DOHH2 (cell line): ENCODE results near the gene NLRP4.

Experiments
- H3F3A ChIP-seq: fragments of 200-600 bp; sonication (generic), shearing (Covaris generic); 2 replicates; pipeline ENCODE4 v1.6.0; 2016; ENCODE audit warnings: antibody characterized with exemption, mild to moderate bottlenecking; ENCODE audit not compliant: control insufficient read depth, insufficient read depth
- H3K27ac ChIP-seq: fragments of 200-600 bp; sonication (generic); 2 replicates; pipeline ENCODE4 v1.5.1; 2014; ENCODE audit warnings: low read depth, mild to moderate bottlenecking, low read length, moderate library complexity
- H3K27me3 ChIP-seq: fragments of 200-600 bp; sonication (generic); 2 replicates; pipeline ENCODE4 v1.6.1; 2014; ENCODE audit warnings: mild to moderate bottlenecking, low read length, mixed read lengths; ENCODE audit not compliant: control insufficient read depth
- H3K36me3 ChIP-seq: fragments of 200-600 bp; sonication (generic); 2 replicates; pipeline ENCODE4 v1.6.1; 2014; ENCODE audit warnings: mild to moderate bottlenecking, low read length, moderate library complexity, mixed read lengths; ENCODE audit not compliant: control insufficient read depth
- H3K4me1 ChIP-seq: fragments of 200-600 bp; sonication (generic); 2 replicates; pipeline ENCODE4 v1.6.1; 2014; ENCODE audit warnings: mild to moderate bottlenecking, low read length, mixed read lengths; ENCODE audit not compliant: control insufficient read depth
- H3K4me2 ChIP-seq: fragments of 200-600 bp; sonication (generic); 2 replicates; pipeline ENCODE4 v1.6.0; 2014; ENCODE audit warnings: mild to moderate bottlenecking, low read length, moderate library complexity
- H3K4me3 ChIP-seq: fragments of 200-600 bp; sonication (generic); 2 replicates; pipeline ENCODE4 v1.5.1; 2014; ENCODE audit warnings: mild to moderate bottlenecking, low read length, mixed read lengths
- H3K79me2 ChIP-seq: fragments of 200-600 bp; sonication (generic); 2 replicates; pipeline ENCODE4 v1.6.1; 2014; ENCODE audit warnings: mild to moderate bottlenecking, low read length, mixed read lengths; ENCODE audit not compliant: control insufficient read depth
- H3K9me2 ChIP-seq: fragments of 200-600 bp; sonication (generic); replicated peaks from 2 replicates; pipeline ENCODE4 v1.6.1; 2014; ENCODE audit warnings: mild to moderate bottlenecking, low read length, mixed read lengths; ENCODE audit not compliant: control insufficient read depth
- H3K9me3 ChIP-seq: fragments of 200-600 bp; sonication (generic); 2 replicates; pipeline ENCODE4 v1.6.1; 2014; ENCODE audit warnings: antibody characterized with exemption, low read length, mixed read lengths; ENCODE audit not compliant: control insufficient read depth, insufficient read depth
- H4K20me1 ChIP-seq: fragments of 200-600 bp; sonication (generic); 2 replicates; pipeline ENCODE4 v1.6.0; 2014; ENCODE audit warnings: low read depth, mild to moderate bottlenecking, antibody characterized with exemption, low read length, moderate library complexity; ENCODE audit not compliant: control insufficient read depth, insufficient read depth
- CTCF ChIP-seq: fragments of 200-600 bp; sonication (generic); IDR thresholded peaks from one replicate; pipeline ENCODE4 v1.5.1; 2014; ENCODE audit warnings: antibody characterized with exemption, mild to moderate bottlenecking, low read depth, low read length; ENCODE audit not compliant: poor library complexity, severe bottlenecking
- EZH2phosphoT487 ChIP-seq: fragments of 200-600 bp; sonication (generic); IDR thresholded peaks from 2 replicates; pipeline ENCODE4 v1.6.1; 2017; ENCODE audit warnings: borderline replicate concordance, mild to moderate bottlenecking, antibody characterized with exemption, low read length, moderate library complexity, mixed read lengths

The NLRP4 gene

GRCh38 chr19:55898911-55899310 lies 62.6 kb downstream of the NLRP4 start:
- Histone ChIP-seq H3F3A (no peaks in the 10 kb centered on the region), H3K27me3 (0 out of 2 replicates have a peak, but pooled peaks cover 3% of the 10 kb centered on the region), H3K9me3 (no peaks in the 10 kb centered on the region), H3K27ac (no peak overlapping the region), H4K20me1 (no peaks in the 10 kb centered on the region), H3K4me2 (no peak overlapping the region), H3K9me2 (no peaks in the 10 kb centered on the region), H3K4me3 (no peak overlapping the region), H3K79me2 (no peaks in the 10 kb centered on the region), H3K36me3 (no peaks in the 10 kb centered on the region), H3K4me1 (no peaks in the 10 kb centered on the region)
- no peak for TF ChIP-seq EZH2phosphoT487
- no peak for TF ChIP-seq CTCF

- H3K79me2 ChIP-seq: no peaks in the 10 kb centered on the region
- no peak overlapping the region for H3K4me2 ChIP-seq
Measured at GRCh38 chr19:55901369-55902079, 65.2 kb downstream of the NLRP4 start.

GRCh38 chr19:55902080-55902751 lies 65.9 kb downstream of the NLRP4 start:
- H3K27ac ChIP-seq: no peak overlapping the region
- TF ChIP-seq CTCF (no peak), EZH2phosphoT487 (no peak)
- no peak overlapping the region for H3K4me2 ChIP-seq
- no peaks in the 10 kb centered on the region for H3K9me3 ChIP-seq
- no peaks in the 10 kb centered on the region for H3F3A ChIP-seq
- H3K9me2 ChIP-seq: no peaks in the 10 kb centered on the region
- H3K4me1 ChIP-seq: no peaks in the 10 kb centered on the region
- no peaks in the 10 kb centered on the region for H3K36me3 ChIP-seq
- H3K79me2 ChIP-seq: no peaks in the 10 kb centered on the region
- 0 out of 2 replicates have a peak, but pooled peaks cover 3% of the 10 kb centered on the region for H3K27me3 ChIP-seq
- no peaks in the 10 kb centered on the region for H4K20me1 ChIP-seq
- no peak overlapping the region for H3K4me3 ChIP-seq

More at GRCh38 chr19:55901369-55902079, 65.2 kb downstream of the NLRP4 start:
- Histone ChIP-seq H3K4me1 (no peaks in the 10 kb centered on the region), H3K27ac (no peak overlapping the region), H3K36me3 (no peaks in the 10 kb centered on the region), H4K20me1 (no peaks in the 10 kb centered on the region), H3K9me2 (no peaks in the 10 kb centered on the region), H3K27me3 (0 out of 2 replicates have a peak, but pooled peaks cover 3% of the 10 kb centered on the region), H3K4me3 (no peak overlapping the region), H3F3A (no peaks in the 10 kb centered on the region), H3K9me3 (no peaks in the 10 kb centered on the region)
- TF ChIP-seq CTCF (no peak), EZH2phosphoT487 (no peak)
